Muscle of back (tissue), 11 donors: ENCODE measurements around the gene ARHGAP35. TPM values are rescaled to one million over a fixed set of nuclear protein-coding genes. Genes with fewer than 3 reads are reported as not detected.
A peak's percentile ranks its signal among the peaks of the same experiment; 100 is the strongest.

Source experiments
- DNase-seq, 3 donors: peaks; one replicate each; pipeline versions ENCODE4 v3.0.0 to v3.0.0-alpha.2; 2013
- polyA plus RNA-seq, 10 donors: library from polyadenylated mRNA; unstranded; fragments of 120-200 nt; gene quantifications; one replicate each; pipeline ENCODE4 v1.2.1, GENCODE V29; 2013; ENCODE audit not compliant: insufficient read length in 10 of 10

The ARHGAP35 gene
- polyA plus RNA-seq, 10 donors, result 32.3 to 44.8 (median 37.1) TPM

DNA sequence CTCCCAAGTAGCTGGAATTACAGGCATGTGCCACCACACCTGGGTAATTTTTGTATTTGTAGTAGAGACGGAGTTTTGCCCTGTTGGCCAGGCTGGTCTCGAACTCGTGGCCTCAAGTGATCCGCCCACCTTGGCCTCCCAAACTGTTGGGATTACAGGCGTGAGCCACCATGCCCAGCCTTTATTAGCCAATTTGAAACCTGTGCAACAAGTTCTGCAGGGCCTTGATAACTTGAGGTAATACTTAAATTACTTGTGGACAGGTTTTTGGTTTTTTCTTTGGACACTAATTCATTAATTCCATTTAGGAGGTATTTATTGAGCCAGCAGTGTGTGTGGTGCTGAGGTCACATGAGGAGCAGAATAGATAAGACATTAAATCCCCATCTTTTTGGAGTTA lies 39.5 kb downstream of the ARHGAP35 start:
- no peak for DNase-seq

DNA sequence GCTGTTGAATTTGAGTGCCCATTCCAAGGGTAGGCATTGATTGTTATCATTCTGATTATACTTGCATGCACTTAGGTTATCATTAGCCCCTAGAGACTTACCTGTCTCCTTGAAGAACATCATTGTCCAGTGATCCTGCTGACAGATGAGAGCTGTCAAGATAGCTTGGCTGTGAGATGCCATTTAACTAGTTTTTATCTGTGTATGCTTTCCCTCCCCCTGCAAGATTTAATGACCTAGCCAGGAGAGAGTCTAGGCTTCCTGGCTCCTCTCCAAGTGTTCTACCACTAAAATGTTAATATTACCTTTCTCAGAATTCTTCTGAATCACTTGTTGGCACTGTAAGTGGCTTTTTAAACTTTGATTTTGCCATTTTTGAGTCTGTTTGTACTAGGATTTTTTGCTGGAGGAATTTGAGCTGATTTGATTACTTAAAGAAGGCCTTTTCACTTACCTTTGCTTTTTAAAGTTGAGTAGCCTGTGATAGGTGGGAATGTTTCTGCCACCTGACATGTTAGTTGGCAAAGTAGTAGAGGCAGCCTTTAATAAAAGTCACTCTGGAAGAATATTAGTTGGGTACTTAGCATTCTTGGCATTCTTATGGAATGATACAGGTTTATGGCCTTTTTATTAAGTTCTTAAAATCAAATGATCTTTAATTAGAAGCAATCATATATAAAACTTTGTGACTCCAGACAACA lies 41.1 kb downstream of the ARHGAP35 start:
- DNase-seq, result no peak

DNA sequence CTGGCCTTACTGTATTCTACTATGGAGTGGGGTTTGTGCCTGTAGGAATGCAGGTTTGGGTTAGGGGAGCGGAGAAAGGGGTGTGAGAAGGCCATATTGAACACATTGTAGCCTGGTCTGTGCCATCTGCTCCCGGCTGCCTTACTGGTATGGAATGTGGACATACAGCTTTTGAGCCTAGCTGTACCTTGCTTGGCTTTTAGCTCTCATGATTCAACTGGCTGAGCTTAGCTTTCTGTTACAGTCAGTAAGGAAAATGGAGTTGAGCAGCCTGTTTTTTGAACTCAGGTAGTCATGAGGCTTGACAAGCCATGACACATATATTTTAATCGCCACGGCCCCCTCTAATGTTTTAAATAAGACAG lies 41.6 kb downstream of the ARHGAP35 start:
- DNase-seq, result no peak

DNA sequence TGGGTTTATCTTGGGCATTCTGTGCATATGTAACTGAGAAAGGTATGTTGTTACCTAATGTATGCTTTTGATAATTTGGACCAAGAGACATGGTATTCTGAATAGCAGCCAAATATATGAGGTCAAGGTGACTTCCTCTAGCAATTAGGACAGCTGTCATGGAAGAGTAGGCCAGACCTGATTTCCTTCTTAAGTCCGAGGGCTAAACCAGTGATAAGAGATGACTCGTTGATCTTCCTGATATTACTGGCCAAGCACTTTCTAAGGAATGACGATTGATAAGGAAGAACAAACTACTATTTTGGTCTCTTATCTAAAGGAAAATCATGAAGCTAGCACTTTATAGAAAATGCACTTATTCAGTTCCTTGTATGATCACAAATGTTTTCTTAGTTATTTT lies 42.7 kb downstream of the ARHGAP35 start:
- no peak for DNase-seq

DNA sequence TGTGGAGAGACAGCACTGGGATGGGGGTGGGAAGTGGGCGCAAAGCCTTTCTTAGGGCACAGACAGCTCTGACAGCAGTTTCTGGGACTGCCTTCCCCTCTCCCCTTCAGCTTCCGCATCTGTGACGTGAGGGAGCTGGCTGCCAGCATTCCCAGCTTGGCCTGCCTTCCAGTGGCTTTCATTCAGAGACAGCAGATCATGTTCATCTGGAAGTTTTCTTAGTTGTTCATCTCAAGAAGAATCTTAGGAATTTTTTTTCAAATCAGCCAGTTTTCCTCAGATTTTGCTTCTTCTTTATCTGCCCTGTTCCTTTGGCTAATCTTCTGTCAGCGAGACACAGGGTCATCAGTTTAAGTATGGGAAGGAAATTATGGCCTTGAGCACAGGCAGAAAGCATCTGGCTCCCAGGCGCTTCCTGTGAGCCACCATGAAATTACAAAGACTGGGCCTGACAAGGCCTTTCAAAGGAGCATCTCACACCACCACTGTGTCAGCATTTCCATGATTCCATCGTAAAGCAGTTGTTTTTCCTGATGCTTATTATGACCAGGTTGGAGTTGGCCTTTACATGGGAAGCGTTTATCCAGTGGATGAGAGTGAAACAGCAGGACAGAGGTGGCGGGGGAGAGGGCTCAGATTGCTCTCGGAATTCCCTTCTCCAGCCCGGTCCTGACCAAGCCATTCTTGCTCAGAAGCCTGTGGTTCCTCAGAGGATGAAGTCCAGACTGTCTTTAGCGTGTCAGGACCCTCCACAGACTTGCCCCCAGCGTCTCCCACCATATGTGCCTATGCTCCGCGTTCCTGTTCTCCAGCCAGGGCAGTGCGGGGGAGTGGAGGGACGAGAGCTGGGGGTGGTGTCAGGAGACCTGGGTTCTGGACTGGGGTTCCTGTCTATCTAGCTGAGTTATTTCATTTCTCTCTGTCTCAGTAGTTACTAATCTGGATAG lies 43.6 kb downstream of the ARHGAP35 start:
- peak; percentile 60 to 83 (median 78) for DNase-seq

DNA sequence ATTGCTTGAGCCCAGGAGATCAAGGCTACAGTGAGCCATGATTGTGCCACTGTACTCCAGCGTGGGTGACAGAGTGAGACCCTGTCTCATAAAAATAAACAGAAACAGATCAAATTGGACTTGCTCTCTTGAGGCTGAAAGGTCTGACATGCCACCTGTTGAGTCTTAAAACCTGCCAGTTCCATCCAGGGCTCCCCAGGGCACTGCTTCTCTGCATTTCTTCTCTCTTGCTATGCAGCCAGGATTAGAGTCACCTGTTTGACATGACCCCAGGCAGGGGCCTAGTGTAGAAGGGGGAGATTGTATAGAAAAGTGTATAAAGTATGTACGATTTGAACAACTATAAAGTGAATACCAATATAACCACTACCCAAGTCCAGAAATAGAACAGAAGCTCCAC lies 45.4 kb downstream of the ARHGAP35 start:
- no peak for DNase-seq

DNA sequence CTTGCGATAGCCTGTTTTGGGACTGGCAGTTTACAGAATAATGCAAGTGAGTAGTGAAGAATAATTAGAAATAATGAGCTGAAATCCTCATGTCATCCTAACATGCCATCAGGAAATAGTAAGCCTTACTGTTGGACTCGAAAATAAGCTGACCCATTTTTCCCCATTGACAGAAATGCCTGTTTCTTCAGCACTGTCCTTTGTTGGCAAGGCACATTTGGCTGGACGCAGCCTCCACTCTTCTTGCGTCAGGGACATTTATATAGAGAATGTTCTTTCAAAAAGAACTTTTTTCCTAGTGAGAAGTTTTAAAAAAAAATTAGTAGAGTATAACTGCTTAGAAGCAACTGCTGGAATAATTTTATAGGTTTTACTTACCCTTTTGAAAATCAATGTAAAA lies 47.1 kb downstream of the ARHGAP35 start:
- no peak for DNase-seq

DNA sequence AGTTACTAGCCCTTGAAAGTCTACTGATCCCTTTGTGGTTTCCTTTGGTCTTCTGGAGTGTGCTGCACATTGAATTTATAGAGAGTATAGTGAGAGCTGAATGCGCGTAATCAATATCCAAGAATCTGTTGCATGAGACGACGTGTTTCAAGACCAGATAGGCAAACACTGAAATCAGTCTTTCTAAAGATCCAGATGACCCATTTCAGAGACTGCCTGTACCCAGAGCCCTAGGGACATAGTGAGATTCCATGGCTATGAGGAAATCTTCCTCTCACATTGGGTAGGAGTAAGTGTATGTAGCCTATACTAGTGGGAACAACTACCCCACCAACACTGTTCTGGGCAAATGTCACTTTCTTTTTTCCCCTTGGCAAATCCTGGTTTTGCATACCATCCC lies 48.6 kb downstream of the ARHGAP35 start:
- no peak for DNase-seq

Other genes with a start within 250 kb of the ARHGAP35 start
- gene PTGIR, start 235.9 kb upstream of the ARHGAP35 start, polyA plus RNA-seq, result 1 to 10 TPM; 1.8 to 4.8 (median 3.4) TPM
- 1 to 10 TPM in 1 of 10 donors, under 1 TPM in 2, not detected in 7; 0.65 to 1.9 (median 0.80) TPM for gene GNG8, start 224.8 kb upstream of the ARHGAP35 start, polyA plus RNA-seq
- gene DACT3, start 199.8 kb upstream of the ARHGAP35 start, polyA plus RNA-seq, result 10 to 100 TPM; 11.1 to 22.7 (median 14.4) TPM
- 10 to 100 TPM; 17.4 to 32.9 (median 20.5) TPM for gene PRKD2, start 143.9 kb upstream of the ARHGAP35 start, polyA plus RNA-seq
- 10 to 100 TPM; 12.5 to 21.1 (median 16.7) TPM for gene FKRP, start 114.9 kb upstream of the ARHGAP35 start, polyA plus RNA-seq
- gene STRN4, start 114.5 kb upstream of the ARHGAP35 start, polyA plus RNA-seq, result 10 to 100 TPM; 39.6 to 61.4 (median 45.5) TPM
- gene SLC1A5, start 72.4 kb upstream of the ARHGAP35 start, polyA plus RNA-seq, result 10 to 100 TPM; 17.0 to 33.9 (median 21.3) TPM
- gene AP2S1, start 10.2 kb upstream of the ARHGAP35 start, polyA plus RNA-seq, result 10 to 100 TPM; 40.2 to 80.4 (median 54.6) TPM
- 1 to 10 TPM in 9 of 10 donors, under 1 TPM in 1; 0.74 to 3.9 (median 2.6) TPM for gene NPAS1, start 158.8 kb downstream of the ARHGAP35 start, polyA plus RNA-seq
- 10 to 100 TPM in 2 of 10 donors, 1 to 10 TPM in 8; 4.4 to 10.1 (median 6.6) TPM for gene TMEM160, start 187.6 kb downstream of the ARHGAP35 start, polyA plus RNA-seq